ENCODE results near the gene VEGFA. TPM values are rescaled to one million over a fixed set of nuclear protein-coding genes. Genes with fewer than 3 reads are reported as not detected.

VEGFA gene
- total RNA-seq, 2 experiments from 2014 or later = 93.7 to 104 TPM

GRCh38 chr6:43799551-43800297 is 29.7 kb downstream of the VEGFA start:
- TF ChIP-seq, protein P1, sequence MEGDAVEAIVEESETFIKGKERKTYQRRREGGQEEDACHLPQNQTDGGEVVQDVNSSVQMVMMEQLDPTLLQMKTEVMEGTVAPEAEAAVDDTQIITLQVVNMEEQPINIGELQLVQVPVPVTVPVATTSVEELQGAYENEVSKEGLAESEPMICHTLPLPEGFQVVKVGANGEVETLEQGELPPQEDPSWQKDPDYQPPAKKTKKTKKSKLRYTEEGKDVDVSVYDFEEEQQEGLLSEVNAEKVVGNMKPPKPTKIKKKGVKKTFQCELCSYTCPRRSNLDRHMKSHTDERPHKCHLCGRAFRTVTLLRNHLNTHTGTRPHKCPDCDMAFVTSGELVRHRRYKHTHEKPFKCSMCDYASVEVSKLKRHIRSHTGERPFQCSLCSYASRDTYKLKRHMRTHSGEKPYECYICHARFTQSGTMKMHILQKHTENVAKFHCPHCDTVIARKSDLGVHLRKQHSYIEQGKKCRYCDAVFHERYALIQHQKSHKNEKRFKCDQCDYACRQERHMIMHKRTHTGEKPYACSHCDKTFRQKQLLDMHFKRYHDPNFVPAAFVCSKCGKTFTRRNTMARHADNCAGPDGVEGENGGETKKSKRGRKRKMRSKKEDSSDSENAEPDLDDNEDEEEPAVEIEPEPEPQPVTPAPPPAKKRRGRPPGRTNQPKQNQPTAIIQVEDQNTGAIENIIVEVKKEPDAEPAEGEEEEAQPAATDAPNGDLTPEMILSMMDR (IDR thresholded peaks at IDR 0.05) = no peak
- no peak overlapping the region for H3K4me3 Mint-ChIP-seq
- no peaks in the 10 kb centered on the region for H3K36me3 Mint-ChIP-seq (ENCODE audit: low read depth)
- ChIA-PET CTCF (interaction anchor here (0.8 kb wide), 1 partner anchor 31 kb away, joined by 3 read pairs; no protein-coding TSS in a partner anchor), POLR2A (no interaction called here)
- H3K27ac Mint-ChIP-seq = peak overlapping the region; percentile 7
- H3K27me3 Mint-ChIP-seq = no peaks in the 10 kb centered on the region
- intact Hi-C loops (cut with micrococcal nuclease) = no loop called here
- peaks cover 4% of the 10 kb centered on the region for H3K4me1 Mint-ChIP-seq (ENCODE audit: low read depth)
- DNase-seq (no peak), ATAC-seq (peak; percentile 38)
- H3K9me3 Mint-ChIP-seq = no peaks in the 10 kb centered on the region

GRCh38 chr6:43800298-43800623 is 30.2 kb downstream of the VEGFA start:
- peak overlapping the region; percentile 7 for H3K27ac Mint-ChIP-seq
- ChIA-PET POLR2A (no interaction called here), CTCF (interaction anchor here (0.8 kb wide), 1 partner anchor 31 kb away, joined by 3 read pairs; no protein-coding TSS in a partner anchor)

DNA sequence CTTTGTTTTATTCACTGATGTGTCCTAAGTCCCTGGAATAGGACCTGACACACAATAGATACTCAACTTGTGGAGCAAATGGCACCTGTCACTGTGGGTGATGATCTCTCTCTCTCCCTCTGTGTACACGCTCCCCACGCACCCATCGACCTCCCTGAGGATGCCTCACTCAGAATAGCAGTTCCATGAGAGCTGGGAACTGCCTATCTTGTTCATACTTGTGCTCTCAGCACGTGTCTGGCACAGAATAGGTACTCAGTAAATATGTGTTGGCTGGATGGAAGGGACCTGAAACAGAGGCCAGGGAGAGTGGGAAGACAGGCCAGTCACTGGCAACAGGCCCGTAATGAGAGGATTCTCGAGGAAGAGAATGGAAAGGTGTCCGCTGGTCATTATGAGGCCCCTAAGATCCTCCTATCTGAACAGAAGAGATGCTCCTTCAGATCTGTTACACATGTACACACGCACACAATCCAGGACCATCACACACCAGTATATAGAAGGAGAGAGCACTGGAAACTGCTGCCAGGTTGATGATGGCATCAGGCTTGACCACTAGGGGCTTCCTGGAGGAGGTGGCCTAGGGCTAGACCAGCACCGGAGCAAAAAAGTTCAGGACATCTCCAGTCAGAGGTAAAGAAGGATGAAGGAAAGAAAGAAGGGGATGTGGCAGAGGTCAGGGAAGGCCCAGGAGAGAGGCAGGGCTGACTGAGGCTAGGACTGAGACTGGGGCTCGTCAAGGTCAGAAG is 30.9 kb downstream of the VEGFA start:
- H3K4me1 Mint-ChIP-seq (ENCODE audit: low read depth) = peaks cover 4% of the 10 kb centered on the region
- ChIA-PET POLR2A (no interaction called here), CTCF (interaction anchor here (1.3 kb wide), 1 partner anchor 278 kb away, joined by 5 read pairs; no protein-coding TSS in a partner anchor)
- no peaks in the 10 kb centered on the region for H3K27me3 Mint-ChIP-seq
- no peaks in the 10 kb centered on the region for H3K36me3 Mint-ChIP-seq (ENCODE audit: low read depth)
- DNase-seq = no peak
- H3K9me3 Mint-ChIP-seq = no peaks in the 10 kb centered on the region
- H3K4me3 Mint-ChIP-seq = no peak overlapping the region
- no peak for ATAC-seq
- intact Hi-C loops (cut with micrococcal nuclease) = no loop called here
- no peak overlapping the region for H3K27ac Mint-ChIP-seq
- TF ChIP-seq, protein P1 (IDR thresholded peaks at IDR 0.05) = no peak

More at GRCh38 chr6:43800298-43800623, 30.2 kb downstream of the VEGFA start:
- no peaks in the 10 kb centered on the region for H3K36me3 Mint-ChIP-seq (ENCODE audit: low read depth)
- no peaks in the 10 kb centered on the region for H3K9me3 Mint-ChIP-seq
- intact Hi-C loops (cut with micrococcal nuclease) = no loop called here
- H3K27me3 Mint-ChIP-seq = no peaks in the 10 kb centered on the region
- no peak overlapping the region for H3K4me3 Mint-ChIP-seq
- H3K4me1 Mint-ChIP-seq (ENCODE audit: low read depth) = peaks cover 4% of the 10 kb centered on the region
- TF ChIP-seq, protein P1 (IDR thresholded peaks at IDR 0.05) = no peak
- no peak for ATAC-seq
- no peak for DNase-seq

DNA sequence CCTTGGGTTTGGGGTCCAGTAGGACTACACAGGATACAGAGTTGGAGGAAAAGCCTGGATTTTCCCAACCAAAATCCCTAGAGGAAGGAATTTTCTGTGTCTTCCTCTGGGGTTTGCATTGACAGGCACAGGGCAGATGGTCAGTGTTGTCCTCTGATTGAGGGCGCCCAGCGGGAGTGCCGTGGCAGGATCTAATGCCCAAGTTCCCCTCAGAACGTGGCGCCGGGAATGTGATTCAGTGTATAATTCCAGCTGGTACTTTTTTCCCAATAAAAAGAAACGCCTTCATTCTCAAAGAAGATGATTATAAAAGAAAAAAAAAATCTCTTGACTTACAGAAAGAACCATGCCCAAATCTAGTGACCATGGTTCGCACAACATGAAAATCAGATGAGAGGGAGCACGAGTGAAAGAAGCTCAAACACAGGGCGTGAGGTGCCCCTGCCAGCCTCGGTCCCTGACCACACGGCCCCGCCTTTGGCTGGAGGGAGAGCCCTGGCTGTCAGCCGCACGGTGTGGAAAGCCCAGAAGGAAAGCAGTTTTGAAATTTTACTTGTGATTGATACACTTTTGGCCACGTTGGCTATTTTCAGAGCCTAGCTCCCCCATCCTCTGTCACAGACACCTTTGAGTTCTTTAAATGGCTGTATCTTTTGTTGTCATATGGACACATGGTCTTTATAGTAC is 31.6 kb downstream of the VEGFA start:
- POLR2A ChIA-PET = no interaction called here
- TF ChIP-seq, protein P1 (IDR thresholded peaks at IDR 0.05) = no peak
- H3K9me3 Mint-ChIP-seq = no peaks in the 10 kb centered on the region
- no peak for ATAC-seq
- H3K36me3 Mint-ChIP-seq (ENCODE audit: low read depth) = no peaks in the 10 kb centered on the region
- H3K27me3 Mint-ChIP-seq = no peaks in the 10 kb centered on the region
- H3K4me3 Mint-ChIP-seq = no peak overlapping the region
- no peak for DNase-seq
- CTCF ChIA-PET = interaction anchor here (1.3 to 1.4 kb wide), 5 partner anchors 11 to 277 kb away, joined by 3 to 5 read pairs (median 3); partner anchors contain the start of gene VEGFA
- peaks cover 4% of the 10 kb centered on the region for H3K4me1 Mint-ChIP-seq (ENCODE audit: low read depth)
- no peak overlapping the region for H3K27ac Mint-ChIP-seq
- intact Hi-C loops (cut with micrococcal nuclease) = no loop called here
